ENCODE measurements around the gene MARK3. TPM values are rescaled to one million over a fixed set of nuclear protein-coding genes. Genes with fewer than 3 reads are reported as not detected.

MARK3 gene
- total RNA-seq, 1 donor from 2014 or later, result 124 TPM

DNA sequence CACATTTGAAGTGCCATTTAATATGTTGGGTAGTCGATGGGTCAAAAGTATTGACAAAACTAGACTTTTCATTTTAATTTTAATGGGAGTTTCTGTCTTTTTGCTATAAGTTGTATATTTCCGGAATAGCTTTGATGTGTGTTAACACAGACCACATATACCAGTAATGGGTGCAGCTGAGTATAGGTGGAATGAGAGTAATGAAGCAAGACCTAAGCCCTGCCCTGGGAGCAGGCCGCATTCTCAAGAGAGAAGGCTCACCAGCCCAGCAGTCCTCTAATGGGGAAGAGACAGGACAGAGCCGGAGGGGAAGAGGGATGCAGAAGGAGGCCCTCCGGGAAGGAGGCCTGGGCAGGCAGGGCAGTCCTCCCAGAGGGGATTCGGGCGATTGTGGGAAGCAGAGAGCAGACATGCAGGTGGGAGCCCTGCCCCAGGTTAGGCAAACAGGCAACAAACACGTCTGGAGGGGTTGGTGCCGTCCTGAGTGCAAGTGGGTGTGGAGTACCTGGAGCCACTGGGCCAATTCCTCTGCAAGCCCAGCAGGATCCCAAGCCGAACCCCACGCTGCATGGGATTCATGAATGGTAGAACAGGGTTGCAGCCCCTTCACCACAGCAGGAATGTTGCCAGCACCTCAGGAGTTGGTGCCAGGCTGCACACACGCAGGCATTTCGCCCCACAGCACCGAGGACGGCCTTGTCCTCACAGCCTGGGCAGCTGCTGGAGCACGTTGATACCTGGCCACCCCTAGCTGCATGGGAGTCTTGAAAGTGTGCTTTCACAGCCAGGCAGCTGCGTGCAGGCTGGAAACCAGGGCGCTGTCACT, 129.6 kb downstream of the MARK3 start:
- Histone ChIP-seq H3K27me3 (ENCODE audit: insufficient read depth, low read length) (no peaks in the 10 kb centered on the region), H3K9ac (ENCODE audit: low read length) (no peak overlapping the region), H2AFZ (ENCODE audit: low read depth, low read length) (no peak overlapping the region), H3K4me3 (ENCODE audit: insufficient read depth, low read depth, low read length) (no peak overlapping the region), H3K79me2 (ENCODE audit: insufficient read depth, low read length) (no peaks in the 10 kb centered on the region), H3K36me3 (ENCODE audit: insufficient read depth, low read length) (peaks cover 5% of the 10 kb centered on the region), H3K4me2 (ENCODE audit: low read length) (no peak overlapping the region), H3K9me3 (ENCODE audit: insufficient read depth, low read depth, low read length) (no peaks in the 10 kb centered on the region), H3K4me1 (ENCODE audit: insufficient read depth, low read length) (peaks cover 28% of the 10 kb centered on the region), H4K20me1 (ENCODE audit: insufficient read depth, low read length) (peaks cover 61% of the 10 kb centered on the region), H3K27ac (ENCODE audit: low read depth, low read length) (no peak overlapping the region)
- no peak for DNase-seq (ENCODE audit: low read depth)
- no peak overlapping the region for H3K4me3 Mint-ChIP-seq (ENCODE audit: unreplicated experiment)
- no peaks in the 10 kb centered on the region for H3K27me3 Mint-ChIP-seq (ENCODE audit: low read depth, unreplicated experiment)
- H3K4me1 Mint-ChIP-seq (ENCODE audit: low read depth, unreplicated experiment), result peaks cover 19% of the 10 kb centered on the region
- H3K36me3 Mint-ChIP-seq (ENCODE audit: low read depth, unreplicated experiment), result peaks cover 20% of the 10 kb centered on the region
- no peak overlapping the region for H3K27ac Mint-ChIP-seq (ENCODE audit: unreplicated experiment)
- no peaks in the 10 kb centered on the region for H3K9me3 Mint-ChIP-seq (ENCODE audit: unreplicated experiment)
- no peak for FAIRE-seq
- TF ChIP-seq, protein P1, sequence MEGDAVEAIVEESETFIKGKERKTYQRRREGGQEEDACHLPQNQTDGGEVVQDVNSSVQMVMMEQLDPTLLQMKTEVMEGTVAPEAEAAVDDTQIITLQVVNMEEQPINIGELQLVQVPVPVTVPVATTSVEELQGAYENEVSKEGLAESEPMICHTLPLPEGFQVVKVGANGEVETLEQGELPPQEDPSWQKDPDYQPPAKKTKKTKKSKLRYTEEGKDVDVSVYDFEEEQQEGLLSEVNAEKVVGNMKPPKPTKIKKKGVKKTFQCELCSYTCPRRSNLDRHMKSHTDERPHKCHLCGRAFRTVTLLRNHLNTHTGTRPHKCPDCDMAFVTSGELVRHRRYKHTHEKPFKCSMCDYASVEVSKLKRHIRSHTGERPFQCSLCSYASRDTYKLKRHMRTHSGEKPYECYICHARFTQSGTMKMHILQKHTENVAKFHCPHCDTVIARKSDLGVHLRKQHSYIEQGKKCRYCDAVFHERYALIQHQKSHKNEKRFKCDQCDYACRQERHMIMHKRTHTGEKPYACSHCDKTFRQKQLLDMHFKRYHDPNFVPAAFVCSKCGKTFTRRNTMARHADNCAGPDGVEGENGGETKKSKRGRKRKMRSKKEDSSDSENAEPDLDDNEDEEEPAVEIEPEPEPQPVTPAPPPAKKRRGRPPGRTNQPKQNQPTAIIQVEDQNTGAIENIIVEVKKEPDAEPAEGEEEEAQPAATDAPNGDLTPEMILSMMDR (IDR thresholded peaks at IDR 0.05; ENCODE audit: insufficient read depth, low read depth, low read length), result no peak
- TF ChIP-seq EZH2 (IDR thresholded peaks at IDR 0.05; ENCODE audit: insufficient read depth, low read length), result no peak

DNA sequence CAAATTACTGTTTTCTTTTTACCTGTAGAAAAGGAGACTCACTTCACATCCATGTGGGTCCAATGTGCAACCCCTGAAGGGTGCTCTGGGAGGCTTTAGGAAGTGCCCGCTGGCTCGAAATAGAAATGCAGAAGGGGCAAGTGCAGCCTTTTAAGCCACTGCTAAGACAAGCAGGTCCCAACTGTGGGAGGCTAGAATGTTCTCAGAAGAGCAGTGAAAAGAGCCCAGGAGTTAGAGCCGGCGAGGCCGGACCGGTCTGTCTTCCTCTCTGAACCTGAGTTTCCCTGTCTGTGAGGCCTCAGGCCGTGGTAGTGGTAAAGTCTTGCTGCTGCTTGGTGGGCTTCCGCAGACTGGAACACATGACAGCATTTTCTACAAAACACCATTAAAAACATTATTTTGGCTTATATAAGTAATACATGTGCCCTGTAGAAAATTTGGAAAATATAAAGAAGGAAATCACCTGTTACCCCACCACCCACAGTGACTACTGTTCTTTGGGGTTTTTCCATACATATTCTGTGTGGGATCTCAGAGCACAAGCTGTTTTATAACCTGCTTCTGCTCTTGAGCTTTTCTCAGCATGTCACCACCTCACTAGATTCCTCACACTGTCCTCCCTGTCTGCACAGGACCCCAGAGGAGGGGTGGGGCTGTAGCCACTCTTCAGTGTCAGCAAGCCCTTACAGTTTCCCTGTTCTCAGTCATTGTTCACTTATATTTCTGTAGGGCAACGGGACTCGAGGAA, 131.4 kb downstream of the MARK3 start:
- H3K27ac ChIP-seq (ENCODE audit: low read depth, low read length), result no peak overlapping the region
- H3K36me3 ChIP-seq (ENCODE audit: insufficient read depth, low read length), result no peaks in the 10 kb centered on the region
- no peaks in the 10 kb centered on the region for H3K9me3 ChIP-seq (ENCODE audit: insufficient read depth, low read depth, low read length)
- Mint-ChIP-seq H3K9me3 (ENCODE audit: unreplicated experiment) (no peaks in the 10 kb centered on the region), H3K27me3 (ENCODE audit: low read depth, unreplicated experiment) (no peaks in the 10 kb centered on the region), H3K36me3 (ENCODE audit: low read depth, unreplicated experiment) (peaks cover 11% of the 10 kb centered on the region), H3K27ac (ENCODE audit: unreplicated experiment) (peak overlapping the region; percentile 95), H3K4me1 (ENCODE audit: low read depth, unreplicated experiment) (peaks cover 21% of the 10 kb centered on the region), H3K4me3 (ENCODE audit: unreplicated experiment) (peak overlapping the region; percentile 27)
- H3K9ac ChIP-seq (ENCODE audit: low read length), result no peak overlapping the region
- no peak overlapping the region for H3K4me3 ChIP-seq (ENCODE audit: insufficient read depth, low read depth, low read length)
- no peak overlapping the region for H2AFZ ChIP-seq (ENCODE audit: low read depth, low read length)
- DNase-seq (ENCODE audit: low read depth), result no peak
- no peak for FAIRE-seq
- no peaks in the 10 kb centered on the region for H3K27me3 ChIP-seq (ENCODE audit: insufficient read depth, low read length)
- H3K79me2 ChIP-seq (ENCODE audit: insufficient read depth, low read length), result no peaks in the 10 kb centered on the region
- peaks cover 66% of the 10 kb centered on the region for H4K20me1 ChIP-seq (ENCODE audit: insufficient read depth, low read length)
- TF ChIP-seq EZH2 (IDR thresholded peaks at IDR 0.05; ENCODE audit: insufficient read depth, low read length), result no peak
- TF ChIP-seq, protein P1 (IDR thresholded peaks at IDR 0.05; ENCODE audit: insufficient read depth, low read depth, low read length), result no peak
- H3K4me2 ChIP-seq (ENCODE audit: low read length), result no peak overlapping the region
- H3K4me1 ChIP-seq (ENCODE audit: insufficient read depth, low read length), result peaks cover 34% of the 10 kb centered on the region
